Chondrocyte (in vitro differentiated cells): ENCODE measurements around the gene PKD1. TPM values are rescaled to one million over a fixed set of nuclear protein-coding genes. Genes with fewer than 3 reads are reported as not detected.

ENCODE experiments used
- DNase-seq: peaks from one replicate; pipeline ENCODE4 v3.0.0; 2021; ENCODE audit warnings: mixed read lengths, low spot score
- H3K27ac Mint-ChIP-seq: one replicate; pipeline ENCODE4 v1.8.0; 2021; ENCODE audit warnings: mild to moderate bottlenecking, moderate library complexity, mixed read lengths; ENCODE audit not compliant: unreplicated experiment
- H3K27me3 Mint-ChIP-seq: 2 replicates; pipeline ENCODE4 v1.8.0; 2021; ENCODE audit warnings: low read depth, mixed read lengths
- H3K36me3 Mint-ChIP-seq: 2 replicates; pipeline ENCODE4 v1.8.0; 2021; ENCODE audit warnings: low read depth, mixed read lengths
- H3K4me1 Mint-ChIP-seq: 2 replicates; pipeline ENCODE4 v1.8.0; 2021; ENCODE audit warnings: low read depth, mild to moderate bottlenecking, mixed read lengths
- H3K4me3 Mint-ChIP-seq: one replicate; pipeline ENCODE4 v1.8.0; 2021; ENCODE audit warnings: mild to moderate bottlenecking, moderate library complexity, mixed read lengths; ENCODE audit not compliant: unreplicated experiment
- H3K9me3 Mint-ChIP-seq: 2 replicates; pipeline ENCODE4 v1.8.0; 2021; ENCODE audit warnings: low read depth, mixed read lengths
- CTCF ChIP-seq: fragments of 200-600 bp; sonication (generic); IDR thresholded peaks from 2 replicates; pipeline ENCODE4 v1.5.0; 2021; ENCODE audit warnings: antibody characterized with exemption, mild to moderate bottlenecking, moderate library complexity
- total RNA-seq: library from RNA; stranded (reverse); gene quantifications from 3 replicates; pipeline ENCODE4 v1.2.1, GENCODE V29; 2021

Gene PKD1
- total RNA-seq, 1 donor from 2014 or later: 230 TPM

DNA sequence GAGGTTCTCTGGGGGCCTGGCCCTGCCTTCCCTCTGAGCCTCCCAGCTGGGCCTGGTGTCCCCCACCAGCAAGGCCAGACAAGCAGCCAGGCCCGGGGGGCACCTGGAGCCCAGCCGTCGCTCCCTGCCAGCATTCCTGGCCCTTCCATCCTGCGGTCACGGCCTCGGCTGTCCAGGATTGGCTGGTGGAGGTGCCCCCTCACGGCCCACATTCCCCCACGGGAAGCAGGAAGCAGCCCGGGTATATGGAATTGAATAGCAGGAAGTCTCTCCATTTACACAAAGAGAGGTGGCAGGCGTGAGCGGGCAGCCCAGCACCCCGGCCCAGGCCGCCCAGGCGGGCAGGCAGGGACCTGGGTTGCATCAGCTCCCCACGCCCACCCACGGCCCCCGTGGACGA lies 34.4 kb upstream of the PKD1 start:
- H3K27ac Mint-ChIP-seq: no peak overlapping the region
- H3K9me3 Mint-ChIP-seq: no peaks in the 10 kb centered on the region
- H3K36me3 Mint-ChIP-seq: peaks cover 14% of the 10 kb centered on the region
- no peak for DNase-seq
- TF ChIP-seq CTCF: no peak
- no peak overlapping the region for H3K4me3 Mint-ChIP-seq
- H3K4me1 Mint-ChIP-seq: no peaks in the 10 kb centered on the region
- H3K27me3 Mint-ChIP-seq: no peaks in the 10 kb centered on the region

GRCh38 chr16:2167068-2167638 lies 31.5 kb upstream of the PKD1 start:
- no peaks in the 10 kb centered on the region for H3K9me3 Mint-ChIP-seq
- TF ChIP-seq CTCF: no peak
- peaks cover 6% of the 10 kb centered on the region for H3K36me3 Mint-ChIP-seq
- H3K27me3 Mint-ChIP-seq: no peaks in the 10 kb centered on the region
- DNase-seq: no peak
- no peaks in the 10 kb centered on the region for H3K4me1 Mint-ChIP-seq
- H3K4me3 Mint-ChIP-seq: no peak overlapping the region
- H3K27ac Mint-ChIP-seq: no peak overlapping the region

DNA sequence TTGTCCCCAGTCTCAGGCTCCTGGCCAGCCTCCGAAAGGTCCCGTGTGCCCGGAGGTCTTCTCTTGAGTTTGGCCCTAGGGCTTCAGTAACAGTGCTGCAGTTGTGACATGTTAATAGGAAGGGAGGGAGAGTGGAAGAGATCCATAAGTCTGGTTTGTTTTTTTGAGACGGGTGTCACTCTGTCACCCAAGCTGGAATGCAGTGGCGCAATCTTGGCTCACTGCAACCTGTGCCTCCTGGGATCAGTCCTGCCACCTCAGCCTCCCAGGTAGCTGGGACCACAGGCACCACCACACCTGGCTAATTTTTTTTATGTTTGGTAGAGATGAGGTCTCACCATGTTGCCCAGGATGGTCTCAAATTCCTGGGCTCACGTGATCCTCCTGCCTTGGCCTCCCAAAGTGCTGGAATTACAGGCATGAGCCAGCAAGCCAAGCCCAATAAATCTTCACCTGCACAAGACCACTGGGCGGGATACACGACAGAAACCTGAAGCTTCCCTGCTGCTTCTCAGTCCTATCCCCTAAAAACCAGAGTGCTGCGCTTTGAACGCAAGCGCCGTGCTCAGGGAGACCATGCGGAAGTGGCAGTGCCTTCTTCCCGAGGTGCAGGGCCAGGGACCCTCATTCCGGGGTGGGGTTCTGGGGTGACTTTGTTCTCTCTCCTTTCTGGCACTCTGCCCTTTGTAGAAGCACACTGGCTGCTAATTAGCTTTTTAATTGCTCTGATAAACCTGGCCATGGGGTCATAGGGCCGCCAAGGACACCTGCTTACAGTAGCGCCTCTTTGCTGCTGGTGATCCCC lies 30.8 kb upstream of the PKD1 start:
- Mint-ChIP-seq H3K27ac (no peak overlapping the region), H3K27me3 (no peaks in the 10 kb centered on the region), H3K4me3 (no peak overlapping the region), H3K4me1 (peaks cover 3% of the 10 kb centered on the region), H3K9me3 (no peaks in the 10 kb centered on the region), H3K36me3 (peaks cover 4% of the 10 kb centered on the region)
- TF ChIP-seq CTCF: no peak
- DNase-seq: no peak

- no peak overlapping the region for H3K27ac Mint-ChIP-seq
- TF ChIP-seq CTCF: no peak
- H3K9me3 Mint-ChIP-seq: no peaks in the 10 kb centered on the region
- H3K27me3 Mint-ChIP-seq: no peaks in the 10 kb centered on the region
- peaks cover 4% of the 10 kb centered on the region for H3K4me1 Mint-ChIP-seq
- H3K4me3 Mint-ChIP-seq: no peak overlapping the region
- H3K36me3 Mint-ChIP-seq: peaks cover 4% of the 10 kb centered on the region
- no peak for DNase-seq
Measured at GRCh38 chr16:2165861-2166260, 30.2 kb upstream of the PKD1 start.

DNA sequence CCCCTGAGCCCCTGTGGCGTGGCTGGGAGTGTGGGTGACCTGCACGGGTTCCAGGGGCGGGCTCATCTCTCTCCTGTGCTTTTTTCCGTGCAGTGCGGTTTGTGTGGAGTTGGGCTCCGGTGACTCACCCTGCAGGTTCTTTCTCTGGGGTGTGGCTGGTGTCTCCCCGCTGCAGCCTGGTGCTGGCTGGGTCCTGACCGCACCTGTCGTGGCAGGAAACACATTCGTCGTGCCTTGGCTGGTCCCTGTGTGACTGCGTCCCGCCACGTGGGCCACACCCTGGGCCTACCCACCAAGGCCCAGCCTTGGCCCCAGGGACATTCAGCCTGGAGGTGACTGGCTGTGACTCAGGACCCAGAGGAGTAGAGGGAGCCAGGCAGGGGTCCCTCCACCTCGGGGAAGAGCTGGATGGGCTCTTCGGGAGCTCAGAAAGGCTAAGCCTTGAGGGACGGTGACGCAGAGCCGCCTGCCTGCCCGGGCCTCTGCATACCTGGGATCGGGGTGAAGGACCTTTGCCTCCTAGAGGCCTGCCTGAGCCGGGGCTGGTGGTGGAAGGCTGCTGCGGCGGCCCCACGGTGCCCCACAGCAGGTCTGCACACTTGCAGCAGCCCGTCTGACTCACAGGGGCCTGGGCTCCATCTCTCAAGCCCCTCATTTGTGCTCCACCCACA lies 27.6 kb upstream of the PKD1 start:
- DNase-seq: no peak
- peaks cover 16% of the 10 kb centered on the region for H3K4me1 Mint-ChIP-seq
- no peak for TF ChIP-seq CTCF
- peaks cover 4% of the 10 kb centered on the region for H3K36me3 Mint-ChIP-seq
- no peak overlapping the region for H3K4me3 Mint-ChIP-seq
- no peaks in the 10 kb centered on the region for H3K27me3 Mint-ChIP-seq
- no peak overlapping the region for H3K27ac Mint-ChIP-seq
- H3K9me3 Mint-ChIP-seq: no peaks in the 10 kb centered on the region
